ENCODE measurements around the gene IRF9. TPM values are rescaled to one million over a fixed set of nuclear protein-coding genes. Genes with fewer than 3 reads are reported as not detected.

The IRF9 gene
- total and polyA plus RNA-seq, 10 donors: 85.8 to 265 (median 156) TPM

- H3K36me3 ChIP-seq: peaks cover 2 to 91% (median 86%) of the 10 kb centered on the region in 6 donors
Measured at GRCh38 chr14:24183014-24183481, 22.0 kb downstream of the IRF9 start.

GRCh38 chr14:24184104-24184970, 23.3 kb downstream of the IRF9 start:
- Histone ChIP-seq H3K4me3 (no peak overlapping the region), H3K9me3 (no peaks in the 10 kb centered on the region), H3K36me3 (peaks cover 2 to 78% (median 74%) of the 10 kb centered on the region in 6 donors), H3K4me1 (peaks cover 13 to 35% (median 21%) of the 10 kb centered on the region in 6 donors), H3K27ac (no peak overlapping the region), H3K27me3 (replicated peaks in 1 of 7) (no peaks in the 10 kb centered on the region)
- DNase-seq: no peak
- intact Hi-C loops (cut with DNase I; ENCODE audit: low total_unique reads): no loop called here
- 92 to 96% (median 95%) methylated on average over 8 to 19 of the region's 19 CpGs for WGBS, 5 donors
- TF ChIP-seq POLR2AphosphoS5 (IDR thresholded peaks at IDR 0.05): peak in 1 of 3 donors; percentile 44
- no peak for TF ChIP-seq POLR2A (IDR thresholded peaks at IDR 0.05)
- no peak for TF ChIP-seq CTCF (IDR thresholded peaks at IDR 0.05 in 8 of 11, conservative IDR thresholded peaks at IDR 0.05 in 3 of 11)

More at GRCh38 chr14:24183014-24183481, 22.0 kb downstream of the IRF9 start:
- peak; percentile 69 for DNase-seq
- peaks cover 8 to 22% (median 11%) of the 10 kb centered on the region in 6 donors for H3K4me1 ChIP-seq
- no peaks in the 10 kb centered on the region for H3K9me3 ChIP-seq
- H3K4me3 ChIP-seq: no peak overlapping the region
- no peak overlapping the region for H3K27ac ChIP-seq
- 92 to 98% (median 94%) methylated on average over 8 to 15 of the region's 15 CpGs for WGBS, 5 donors
- intact Hi-C loops (cut with DNase I; ENCODE audit: low total_unique reads): no loop called here
- peak in 1 of 3 donors; percentile 46 for TF ChIP-seq POLR2AphosphoS5 (IDR thresholded peaks at IDR 0.05)
- no peak for TF ChIP-seq POLR2A (IDR thresholded peaks at IDR 0.05)
- no peaks in the 10 kb centered on the region for H3K27me3 ChIP-seq (replicated peaks in 1 of 7)

- Histone ChIP-seq H3K27ac (no peak overlapping the region), H3K4me3 (no peak overlapping the region), H3K9me3 (no peaks in the 10 kb centered on the region), H3K4me1 (peaks cover 13 to 42% (median 25%) of the 10 kb centered on the region in 6 donors), H3K36me3 (peaks cover 2 to 74% (median 67%) of the 10 kb centered on the region in 6 donors), H3K27me3 (replicated peaks in 1 of 7) (no peaks in the 10 kb centered on the region)
- intact Hi-C loops (cut with DNase I; ENCODE audit: low total_unique reads): no loop called here
- DNase-seq: no peak
- 94 to 99% (median 95%) methylated on average over 7 of the region's 7 CpGs for WGBS, 5 donors
- TF ChIP-seq CTCF (IDR thresholded peaks at IDR 0.05 in 8 of 11, conservative IDR thresholded peaks at IDR 0.05 in 3 of 11) (no peak), POLR2AphosphoS5 (IDR thresholded peaks at IDR 0.05) (no peak), POLR2A (IDR thresholded peaks at IDR 0.05) (no peak)
Measured at GRCh38 chr14:24185026-24185425, 24.0 kb downstream of the IRF9 start.

GRCh38 chr14:24185741-24186140, 24.7 kb downstream of the IRF9 start:
- DNase-seq: no peak
- Histone ChIP-seq H3K4me3 (no peak overlapping the region), H3K36me3 (peaks cover 0 to 72% (median 60%) of the 10 kb centered on the region in 6 donors), H3K9me3 (no peaks in the 10 kb centered on the region), H3K27me3 (replicated peaks in 1 of 7) (no peaks in the 10 kb centered on the region), H3K4me1 (peaks cover 13 to 42% (median 25%) of the 10 kb centered on the region in 6 donors), H3K27ac (no peak overlapping the region)
- 93 to 97% (median 94%) methylated on average over 7 to 11 of the region's 11 CpGs for WGBS, 5 donors
- no peak for TF ChIP-seq POLR2A (IDR thresholded peaks at IDR 0.05)
- no peak for TF ChIP-seq CTCF (IDR thresholded peaks at IDR 0.05 in 8 of 11, conservative IDR thresholded peaks at IDR 0.05 in 3 of 11)
- no peak for TF ChIP-seq POLR2AphosphoS5 (IDR thresholded peaks at IDR 0.05)
- intact Hi-C loops (cut with DNase I; ENCODE audit: low total_unique reads): no loop called here

Measured in spleen (tissue), 11 donors.